NT2/D1 (cell line): ENCODE measurements around the gene HEPACAM.

Experiments
- SUZ12 ChIP-seq: IDR thresholded peaks from 2 replicates; pipeline ENCODE4 v1.6.1; 2011; ENCODE audit not compliant: insufficient read length, insufficient read depth; ENCODE audit errors: extremely low read depth
- YY1 ChIP-seq: IDR thresholded peaks from 2 replicates; pipeline ENCODE4 v1.6.1; 2011; ENCODE audit not compliant: insufficient read length, insufficient read depth
- ZNF274 ChIP-seq: IDR thresholded peaks from 2 replicates; pipeline ENCODE4 v1.6.1; 2011; ENCODE audit warnings: mild to moderate bottlenecking, low read depth, low read length

GRCh38 chr11:124930799-124931198 lies 5.0 kb downstream of the HEPACAM start:
- TF ChIP-seq SUZ12, result no peak
- TF ChIP-seq YY1, result no peak
- TF ChIP-seq ZNF274, result no peak
